Measurements from ENCODE around the gene GPRC5C. TPM values are rescaled to one million over a fixed set of nuclear protein-coding genes. Genes with fewer than 3 reads are reported as not detected.

GPRC5C gene
- total and polyA plus RNA-seq, 2 of the 8 experiments (the other 6 are each of a cell fraction or from before 2014, with no cell fraction given) = 18.3 to 55.8 TPM

DNA sequence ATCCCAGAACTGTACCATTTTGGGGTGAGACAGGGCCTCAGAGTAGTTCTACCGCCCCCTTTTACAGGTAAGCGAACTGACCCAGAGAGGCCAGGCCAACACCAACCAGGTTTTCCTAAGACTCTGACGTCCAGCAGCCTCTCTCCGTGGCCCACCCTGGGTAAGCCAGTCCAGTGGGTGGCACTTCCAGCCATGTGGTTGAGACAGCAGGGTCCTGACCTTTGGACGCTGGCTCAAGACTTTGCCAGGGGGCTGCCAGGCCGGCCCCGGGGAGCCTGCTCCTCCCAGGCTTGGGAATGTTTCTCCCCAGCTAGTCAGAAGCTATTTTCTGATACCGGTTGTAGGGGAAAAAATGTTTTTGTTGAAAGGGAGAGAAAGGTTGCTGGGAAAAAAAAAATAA is 16.9 kb downstream of the GPRC5C start:
- H3K27me3 ChIP-seq (replicated peaks in 1 of 4; ENCODE audit: control insufficient read depth in 3 of 4, extremely low read depth in 1 of 4, insufficient read depth in 3 of 4, low read length in 3 of 4) = peaks cover 0 to 16% (median 11%) of the 10 kb centered on the region in 4 experiments; a peak in 6 of 7 replicates
- no peak overlapping the region for H3K4me3 ChIP-seq (ENCODE audit: extremely low read depth in 1 of 4, insufficient read depth in 2 of 4, low read depth in 3 of 4, low read length in 4 of 4)
- peaks cover 0 to 6% (median 0%) of the 10 kb centered on the region in 4 experiments; a peak in 1 of 8 replicates for H3K36me3 ChIP-seq (ENCODE audit: control insufficient read depth in 2 of 4, insufficient read depth in 4 of 4, low read length in 3 of 4)
- H3K23me2 ChIP-seq (ENCODE audit: low read depth, low read length) = peaks cover 8% of the 10 kb centered on the region; the same call in 1 of the 2 replicates
- H3K14ac ChIP-seq (ENCODE audit: insufficient read length) = no peak overlapping the region
- H3K27ac ChIP-seq (ENCODE audit: low read depth, low read length) = no peak overlapping the region
- H2AFZ ChIP-seq (ENCODE audit: low read length) = no peak overlapping the region
- no peaks in the 10 kb centered on the region for H3K79me2 ChIP-seq (ENCODE audit: control insufficient read depth in 1 of 2, insufficient read depth in 2 of 2, low read length in 2 of 2)
- FAIRE-seq (no peak), DNase-seq (ENCODE audit: low read depth in 1 of 2, low spot score in 2 of 2) (no peak)
- WGBS, 2 experiments (ENCODE audit: extremely low coverage in 1 of 2, insufficient coverage in 1 of 2, insufficient read length in 1 of 2, insufficient replicate concordance in 2 of 2, low coverage in 1 of 2, low lambda C conversion rate in 2 of 2, missing lambda C conversion rate in 1 of 2) = 86% methylated on average over 8 of the region's 8 CpGs; no CpG with 5 or more reads in 1 of the 2 experiments
- no peak overlapping the region for H2BK12ac ChIP-seq (ENCODE audit: low read depth, low read length)
- no peak overlapping the region for H4K91ac ChIP-seq (replicated peaks; ENCODE audit: insufficient read length, low read length)
- peaks cover 0 to 29% (median 20%) of the 10 kb centered on the region in 4 experiments; a peak in 6 of 7 replicates for H3K4me1 ChIP-seq (replicated peaks in 1 of 4; ENCODE audit: control insufficient read depth in 3 of 4, insufficient read depth in 4 of 4, low read length in 3 of 4)
- no peak overlapping the region for H2BK15ac ChIP-seq (ENCODE audit: low read length)
- no peak overlapping the region for H3K4me2 ChIP-seq (ENCODE audit: insufficient read depth in 1 of 2, low read depth in 2 of 2, low read length in 2 of 2)
- H3K18ac ChIP-seq (ENCODE audit: extremely low read depth, low read length) = no peak overlapping the region
- no peak overlapping the region for H3K4ac ChIP-seq (replicated peaks; ENCODE audit: insufficient read length, low read depth, low read length)
- H2BK5ac ChIP-seq (ENCODE audit: low read depth, low read length) = no peak overlapping the region
- H4K20me1 ChIP-seq (replicated peaks in 1 of 2; ENCODE audit: control insufficient read depth in 1 of 2, insufficient read depth in 2 of 2, low read length in 2 of 2) = peaks cover 4% of the 10 kb centered on the region in 2 experiments
- H4K8ac ChIP-seq (ENCODE audit: extremely low read depth, insufficient read depth, low read length) = no peak overlapping the region
- CTCF ChIA-PET (ENCODE audit: partially characterized antibody) = interaction anchor here (1.0 to 8.4 kb wide), 7 partner anchors 7 to 117 kb away, joined by 3 to 93 read pairs (median 4); no protein-coding TSS in a partner anchor
- POLR2A ChIA-PET (ENCODE audit: partially characterized antibody) = interaction anchor here (1.3 to 2.5 kb wide), 2 partner anchors 9 to 15 kb away, joined by 3 to 7 read pairs; no protein-coding TSS in a partner anchor
- no peak overlapping the region for H2BK120ac ChIP-seq (replicated peaks; ENCODE audit: low read depth, low read length)
- no peaks in the 10 kb centered on the region for H3K79me1 ChIP-seq (ENCODE audit: low read depth, low read length)
- no peak overlapping the region for H3K56ac ChIP-seq (replicated peaks; ENCODE audit: insufficient read length, low read depth, low read length)
- no peak overlapping the region for H2AK5ac ChIP-seq (ENCODE audit: low read depth, low read length)
- no peak overlapping the region for H3K9ac ChIP-seq (replicated peaks in 1 of 4; ENCODE audit: extremely low read depth in 1 of 4, low read depth in 3 of 4, low read length in 3 of 4)
- no peak overlapping the region for H3K23ac ChIP-seq (ENCODE audit: insufficient read length)
- H2BK20ac ChIP-seq (ENCODE audit: low read length) = no peak overlapping the region
- no peaks in the 10 kb centered on the region for H3K9me3 ChIP-seq (ENCODE audit: insufficient read depth in 2 of 2, low read depth in 1 of 2, low read length in 1 of 2)
- no peak overlapping the region for H4K5ac ChIP-seq (ENCODE audit: insufficient read length, low read depth, low read length)
- no peak for TF ChIP-seq YY1 (IDR thresholded peaks at IDR 0.05; ENCODE audit: low read depth, low read length)
